ENCODE measurements around the gene OR6B1. TPM values are rescaled to one million over a fixed set of nuclear protein-coding genes. Genes with fewer than 3 reads are reported as not detected.

Gene OR6B1
- total and polyA plus RNA-seq, 2 experiments from 2014 or later = not detected

GRCh38 chr7:144018065-144018464 lies 17.9 kb downstream of the OR6B1 start:
- peaks cover 7% of the 10 kb centered on the region; the same call in 1 of the 2 replicates for H3K9me2 ChIP-seq (ENCODE audit: insufficient read depth)
- H3K79me2 ChIP-seq (replicated peaks; ENCODE audit: insufficient read depth) = no peaks in the 10 kb centered on the region
- H3K36me3 ChIP-seq (ENCODE audit: insufficient read depth) = no peaks in the 10 kb centered on the region
- TF ChIP-seq REST (IDR thresholded peaks at IDR 0.05; ENCODE audit: unreplicated experiment) (no peak), CREB1 (CRISPR knock-in tag; IDR thresholded peaks at IDR 0.05; ENCODE audit: low read depth) (no peak), NANOG (IDR thresholded peaks at IDR 0.05; ENCODE audit: borderline replicate concordance) (no peak), EZH2 (IDR thresholded peaks at IDR 0.05; ENCODE audit: low read depth, unreplicated experiment) (no peak), ZNF331 (CRISPR knock-in tag; IDR thresholded peaks at IDR 0.05; ENCODE audit: low read depth) (no peak), ETS1 (IDR thresholded peaks at IDR 0.05) (no peak), EZH2phosphoT487 (IDR thresholded peaks at IDR 0.05; ENCODE audit: unreplicated experiment) (no peak), POLR2AphosphoS5 (IDR thresholded peaks at IDR 0.05; ENCODE audit: low read depth) (no peak), ZNF462 (CRISPR knock-in tag; IDR thresholded peaks at IDR 0.05) (no peak), ZNF114 (CRISPR knock-in tag; IDR thresholded peaks at IDR 0.05) (no peak), CTCF (conservative IDR thresholded peaks at IDR 0.05; ENCODE audit: low read depth in 2 of 2) (no peak), STAT1 (IDR thresholded peaks at IDR 0.05; ENCODE audit: unreplicated experiment) (no peak), JUNB (IDR thresholded peaks at IDR 0.05; ENCODE audit: unreplicated experiment) (no peak)
- no peaks in the 10 kb centered on the region for H3F3A ChIP-seq (replicated peaks; ENCODE audit: low read depth)
- H3K27ac Mint-ChIP-seq = no peak overlapping the region
- ATAC-seq (no peak), DNase-seq (ENCODE audit: low spot score) (no peak)
- no peak overlapping the region for H3K4me3 ChIP-seq
- no peak overlapping the region for H3K27ac ChIP-seq (ENCODE audit: low read depth)
- no peak overlapping the region for H2AFZ ChIP-seq
- H4K20me1 ChIP-seq (replicated peaks; ENCODE audit: insufficient read depth) = no peaks in the 10 kb centered on the region
- H3K9me3 Mint-ChIP-seq = peaks cover 3% of the 10 kb centered on the region; the same call in 2 of the 3 replicates
- H3K36me3 Mint-ChIP-seq (ENCODE audit: low read depth) = no peaks in the 10 kb centered on the region; the same call in 2 of the 3 replicates
- H3K4me2 ChIP-seq = no peak overlapping the region
- H3K27me3 ChIP-seq (ENCODE audit: insufficient read depth) = no peaks in the 10 kb centered on the region
- H3K4me1 Mint-ChIP-seq = peaks cover 6% of the 10 kb centered on the region
- H3K27me3 Mint-ChIP-seq (ENCODE audit: insufficient read depth, low read depth, poor library complexity) = peaks cover 3% of the 10 kb centered on the region
- no peak overlapping the region for H3K4me3 Mint-ChIP-seq
- peaks cover 5% of the 10 kb centered on the region; the same call in 1 of the 2 replicates for H3K4me1 ChIP-seq (ENCODE audit: insufficient read depth)
